GM23338 (cell line): ENCODE data around the gene MBD1. TPM values are rescaled to one million over a fixed set of nuclear protein-coding genes. Genes with fewer than 3 reads are reported as not detected.
"Not testable (repeated sequence)": the region's sequence is repeated elsewhere in the genome, so short reads cannot be mapped to it uniquely, and the experiment has no call there.

ENCODE experiments used
- ATAC-seq: fragments of 200-7000 bp; cut with Tn5 transposase; 3 replicates; pipeline ENCODE4 v1.9.1; 2020
- DNase-seq: peaks from one replicate; pipeline ENCODE4 v3.0.0-alpha.2; 2015; ENCODE audit warnings: low spot score
- H2AFZ ChIP-seq: fragments of 200-600 bp; sonication (generic); 2 replicates; pipeline ENCODE4 v1.8.0; 2016; ENCODE audit warnings: antibody characterized with exemption, mild to moderate bottlenecking, moderate library complexity
- H3F3A ChIP-seq: fragments of 200-600 bp; sonication (generic); replicated peaks from 2 replicates; pipeline ENCODE4 v1.8.0; 2017; ENCODE audit warnings: antibody characterized with exemption, mixed run types, low read depth
- H3K27ac ChIP-seq: fragments of 200-600 bp; sonication (generic); 2 replicates; pipeline ENCODE4 v1.6.1; 2016; ENCODE audit warnings: low read depth
- H3K27me3 ChIP-seq: fragments of 200-600 bp; sonication (generic); 2 replicates; pipeline ENCODE4 v1.8.0; 2016; ENCODE audit warnings: mild to moderate bottlenecking, mixed run types, moderate library complexity; ENCODE audit not compliant: insufficient read depth
- H3K36me3 ChIP-seq: fragments of 200-600 bp; sonication (generic); 2 replicates; pipeline ENCODE4 v1.8.0; 2016; ENCODE audit warnings: mild to moderate bottlenecking; ENCODE audit not compliant: insufficient read depth
- H3K4me1 ChIP-seq: fragments of 200-600 bp; sonication (generic); 2 replicates; pipeline ENCODE4 v1.8.0; 2016; ENCODE audit warnings: mild to moderate bottlenecking, moderate library complexity; ENCODE audit not compliant: insufficient read depth
- H3K4me2 ChIP-seq: fragments of 200-600 bp; sonication (generic); 2 replicates; pipeline ENCODE4 v1.7.1; 2017; ENCODE audit warnings: mixed run types
- H3K4me3 ChIP-seq: fragments of 200-600 bp; sonication (generic); 2 replicates; pipeline ENCODE4 v1.6.1; 2016; ENCODE audit warnings: mixed run types
- H3K79me2 ChIP-seq: fragments of 200-600 bp; sonication (generic); replicated peaks from 2 replicates; pipeline ENCODE4 v1.8.0; 2017; ENCODE audit warnings: mild to moderate bottlenecking; ENCODE audit not compliant: insufficient read depth
- H3K9me2 ChIP-seq: fragments of 200-600 bp; sonication (generic); 2 replicates; pipeline ENCODE4 v1.8.0; 2017; ENCODE audit not compliant: insufficient read depth
- H4K20me1 ChIP-seq: fragments of 200-600 bp; sonication (generic); replicated peaks from 2 replicates; pipeline ENCODE4 v1.8.0; 2017; ENCODE audit warnings: mild to moderate bottlenecking; ENCODE audit not compliant: insufficient read depth
- H3K27ac Mint-ChIP-seq: 2 replicates; pipeline ENCODE4 v1.8.0; 2020; ENCODE audit warnings: inconsistent platforms, mild to moderate bottlenecking, moderate library complexity, mixed read lengths
- H3K27me3 Mint-ChIP-seq: 3 replicates; pipeline ENCODE4 v1.8.0; 2022; ENCODE audit warnings: low read depth, mild to moderate bottlenecking, moderate library complexity, mixed read lengths, inconsistent platforms; ENCODE audit not compliant: insufficient read depth, poor library complexity
- H3K36me3 Mint-ChIP-seq: 3 replicates; pipeline ENCODE4 v1.8.0; 2021; ENCODE audit warnings: low read depth, mild to moderate bottlenecking, inconsistent platforms, moderate library complexity, mixed read lengths
- H3K4me1 Mint-ChIP-seq: 3 replicates; pipeline ENCODE4 v1.8.0; 2020; ENCODE audit warnings: mild to moderate bottlenecking, inconsistent platforms, mixed read lengths
- H3K4me3 Mint-ChIP-seq: 3 replicates; pipeline ENCODE4 v1.8.0; 2021; ENCODE audit warnings: moderate library complexity, mild to moderate bottlenecking, inconsistent platforms, mixed read lengths
- H3K9me3 Mint-ChIP-seq: 3 replicates; pipeline ENCODE4 v1.8.0; 2020; ENCODE audit warnings: moderate library complexity, mild to moderate bottlenecking, inconsistent platforms, mixed read lengths
- CREB1 ChIP-seq: fragments of 250-450 bp; sonication (Bioruptor Pico); IDR thresholded peaks from 2 replicates; pipeline ENCODE4 v1.5.0; 2020; ENCODE audit warnings: low read depth, mild to moderate bottlenecking, moderate library complexity
- CTCF ChIP-seq, 2 experiments: fragments of 200-600 bp in 1 of 2; sonication (generic) in 1 of 2; conservative IDR thresholded peaks; 2 replicates each; pipeline versions ENCODE4 v1.5.1 to v1.6.1; 2016 to 2017; ENCODE audit warnings: antibody characterized with exemption in 2 of 2, low read depth in 2 of 2, mild to moderate bottlenecking in 2 of 2, moderate library complexity in 1 of 2
- ETS1 ChIP-seq: IDR thresholded peaks from 2 replicates; pipeline ENCODE4 v1.6.1; 2016; ENCODE audit warnings: antibody characterized with exemption
- EZH2 ChIP-seq: fragments of 200-600 bp; sonication (generic); IDR thresholded peaks from one replicate; pipeline ENCODE4 v1.8.0; 2017; ENCODE audit warnings: antibody characterized with exemption, mild to moderate bottlenecking, low read depth; ENCODE audit not compliant: unreplicated experiment
- EZH2phosphoT487 ChIP-seq: fragments of 200-600 bp; sonication (generic); IDR thresholded peaks from one replicate; pipeline ENCODE4 v1.8.1; 2018; ENCODE audit warnings: antibody characterized with exemption; ENCODE audit not compliant: unreplicated experiment
- NANOG ChIP-seq: IDR thresholded peaks from 2 replicates; pipeline ENCODE4 v1.6.1; 2016; ENCODE audit warnings: antibody characterized with exemption, borderline replicate concordance
- STAT1 ChIP-seq: IDR thresholded peaks from one replicate; pipeline ENCODE4 v1.6.1; 2016; ENCODE audit warnings: antibody characterized with exemption; ENCODE audit not compliant: unreplicated experiment
- ZNF114 ChIP-seq: fragments of 250-450 bp; sonication (Bioruptor Pico); IDR thresholded peaks from 2 replicates; pipeline ENCODE4 v1.5.0; 2020; ENCODE audit warnings: mild to moderate bottlenecking, moderate library complexity
- ZNF331 ChIP-seq: fragments of 250-450 bp; sonication (Bioruptor Pico); IDR thresholded peaks from 2 replicates; pipeline ENCODE4 v1.5.0; 2020; ENCODE audit warnings: low read depth, mild to moderate bottlenecking, moderate library complexity
- polyA plus RNA-seq: library from polyadenylated mRNA; unstranded; fragments of >200 nt; fragmentation: Nextera tagmentation; extraction: Ambion mirVana; gene quantifications from 2 replicates; pipeline ENCODE4 v1.2.1, GENCODE V29; 2016
- total RNA-seq: library from RNA; depleted of rRNA; stranded (reverse); fragments of >200 nt; shearing (Covaris generic); gene quantifications from 2 replicates; pipeline ENCODE4 v1.2.3, GENCODE V29; 2014
- TF ChIP-seq, protein P1 (sequence below): IDR thresholded peaks from one replicate; pipeline ENCODE4 v1.6.1; 2018; ENCODE audit warnings: antibody characterized with exemption; ENCODE audit not compliant: unreplicated experiment
- TF ChIP-seq, protein P2 (sequence below): fragments of 250-450 bp; sonication (Bioruptor Pico); IDR thresholded peaks from 2 replicates; pipeline ENCODE4 v1.5.0; 2020; ENCODE audit warnings: mild to moderate bottlenecking, moderate library complexity

The MBD1 gene
- total and polyA plus RNA-seq, 2 experiments from 2014 or later = 17.0 to 43.5 TPM

DNA sequence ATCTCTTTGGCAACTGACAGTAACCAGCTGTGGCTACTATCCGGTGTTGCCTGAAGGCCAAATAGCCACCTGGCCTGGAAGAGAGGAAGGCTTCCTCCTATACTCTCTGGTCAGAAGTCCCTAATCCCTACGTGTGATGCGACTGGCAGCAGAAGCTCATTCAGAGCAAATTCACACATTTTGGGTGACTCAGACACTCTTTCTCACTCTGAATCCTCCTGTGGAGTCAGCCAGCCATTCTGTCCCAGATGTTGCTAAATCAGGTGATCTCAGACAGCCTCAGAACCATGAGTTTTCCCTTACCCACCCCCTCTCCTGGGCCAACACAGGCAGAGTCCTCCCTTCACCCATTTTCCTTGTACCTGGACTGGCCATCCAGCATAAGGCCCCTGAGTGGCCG is 49.7 kb downstream of the MBD1 start:
- Histone ChIP-seq H3K27me3 (no peaks in the 10 kb centered on the region), H4K20me1 (no peaks in the 10 kb centered on the region), H3K79me2 (no peaks in the 10 kb centered on the region), H3K4me3 (no peak overlapping the region), H3K36me3 (no peaks in the 10 kb centered on the region), H2AFZ (no peak overlapping the region), H3K27ac (no peak overlapping the region), H3K4me1 (no peaks in the 10 kb centered on the region; the same call in 1 of the 2 replicates), H3F3A (no peaks in the 10 kb centered on the region), H3K9me2 (no peaks in the 10 kb centered on the region), H3K4me2 (no peak overlapping the region)
- H3K9me3 Mint-ChIP-seq = peaks cover 15% of the 10 kb centered on the region; the same call in 1 of the 3 replicates
- ATAC-seq (no peak), DNase-seq (no peak)
- no peaks in the 10 kb centered on the region for H3K27me3 Mint-ChIP-seq
- no peak overlapping the region for H3K4me3 Mint-ChIP-seq
- no peak overlapping the region for H3K27ac Mint-ChIP-seq
- H3K36me3 Mint-ChIP-seq = peaks cover 3% of the 10 kb centered on the region; the same call in 1 of the 3 replicates
- peaks cover 13% of the 10 kb centered on the region; the same call in 2 of the 3 replicates for H3K4me1 Mint-ChIP-seq
- TF ChIP-seq, protein P1, sequence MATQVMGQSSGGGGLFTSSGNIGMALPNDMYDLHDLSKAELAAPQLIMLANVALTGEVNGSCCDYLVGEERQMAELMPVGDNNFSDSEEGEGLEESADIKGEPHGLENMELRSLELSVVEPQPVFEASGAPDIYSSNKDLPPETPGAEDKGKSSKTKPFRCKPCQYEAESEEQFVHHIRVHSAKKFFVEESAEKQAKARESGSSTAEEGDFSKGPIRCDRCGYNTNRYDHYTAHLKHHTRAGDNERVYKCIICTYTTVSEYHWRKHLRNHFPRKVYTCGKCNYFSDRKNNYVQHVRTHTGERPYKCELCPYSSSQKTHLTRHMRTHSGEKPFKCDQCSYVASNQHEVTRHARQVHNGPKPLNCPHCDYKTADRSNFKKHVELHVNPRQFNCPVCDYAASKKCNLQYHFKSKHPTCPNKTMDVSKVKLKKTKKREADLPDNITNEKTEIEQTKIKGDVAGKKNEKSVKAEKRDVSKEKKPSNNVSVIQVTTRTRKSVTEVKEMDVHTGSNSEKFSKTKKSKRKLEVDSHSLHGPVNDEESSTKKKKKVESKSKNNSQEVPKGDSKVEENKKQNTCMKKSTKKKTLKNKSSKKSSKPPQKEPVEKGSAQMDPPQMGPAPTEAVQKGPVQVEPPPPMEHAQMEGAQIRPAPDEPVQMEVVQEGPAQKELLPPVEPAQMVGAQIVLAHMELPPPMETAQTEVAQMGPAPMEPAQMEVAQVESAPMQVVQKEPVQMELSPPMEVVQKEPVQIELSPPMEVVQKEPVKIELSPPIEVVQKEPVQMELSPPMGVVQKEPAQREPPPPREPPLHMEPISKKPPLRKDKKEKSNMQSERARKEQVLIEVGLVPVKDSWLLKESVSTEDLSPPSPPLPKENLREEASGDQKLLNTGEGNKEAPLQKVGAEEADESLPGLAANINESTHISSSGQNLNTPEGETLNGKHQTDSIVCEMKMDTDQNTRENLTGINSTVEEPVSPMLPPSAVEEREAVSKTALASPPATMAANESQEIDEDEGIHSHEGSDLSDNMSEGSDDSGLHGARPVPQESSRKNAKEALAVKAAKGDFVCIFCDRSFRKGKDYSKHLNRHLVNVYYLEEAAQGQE = no peak
- TF ChIP-seq ZNF114 (CRISPR knock-in tag) = no peak
- TF ChIP-seq CTCF (conservative IDR thresholded peaks at IDR 0.05; ENCODE audit: low read depth in 2 of 2) = no peak
- TF ChIP-seq EZH2phosphoT487 = no peak
- TF ChIP-seq, protein P2, sequence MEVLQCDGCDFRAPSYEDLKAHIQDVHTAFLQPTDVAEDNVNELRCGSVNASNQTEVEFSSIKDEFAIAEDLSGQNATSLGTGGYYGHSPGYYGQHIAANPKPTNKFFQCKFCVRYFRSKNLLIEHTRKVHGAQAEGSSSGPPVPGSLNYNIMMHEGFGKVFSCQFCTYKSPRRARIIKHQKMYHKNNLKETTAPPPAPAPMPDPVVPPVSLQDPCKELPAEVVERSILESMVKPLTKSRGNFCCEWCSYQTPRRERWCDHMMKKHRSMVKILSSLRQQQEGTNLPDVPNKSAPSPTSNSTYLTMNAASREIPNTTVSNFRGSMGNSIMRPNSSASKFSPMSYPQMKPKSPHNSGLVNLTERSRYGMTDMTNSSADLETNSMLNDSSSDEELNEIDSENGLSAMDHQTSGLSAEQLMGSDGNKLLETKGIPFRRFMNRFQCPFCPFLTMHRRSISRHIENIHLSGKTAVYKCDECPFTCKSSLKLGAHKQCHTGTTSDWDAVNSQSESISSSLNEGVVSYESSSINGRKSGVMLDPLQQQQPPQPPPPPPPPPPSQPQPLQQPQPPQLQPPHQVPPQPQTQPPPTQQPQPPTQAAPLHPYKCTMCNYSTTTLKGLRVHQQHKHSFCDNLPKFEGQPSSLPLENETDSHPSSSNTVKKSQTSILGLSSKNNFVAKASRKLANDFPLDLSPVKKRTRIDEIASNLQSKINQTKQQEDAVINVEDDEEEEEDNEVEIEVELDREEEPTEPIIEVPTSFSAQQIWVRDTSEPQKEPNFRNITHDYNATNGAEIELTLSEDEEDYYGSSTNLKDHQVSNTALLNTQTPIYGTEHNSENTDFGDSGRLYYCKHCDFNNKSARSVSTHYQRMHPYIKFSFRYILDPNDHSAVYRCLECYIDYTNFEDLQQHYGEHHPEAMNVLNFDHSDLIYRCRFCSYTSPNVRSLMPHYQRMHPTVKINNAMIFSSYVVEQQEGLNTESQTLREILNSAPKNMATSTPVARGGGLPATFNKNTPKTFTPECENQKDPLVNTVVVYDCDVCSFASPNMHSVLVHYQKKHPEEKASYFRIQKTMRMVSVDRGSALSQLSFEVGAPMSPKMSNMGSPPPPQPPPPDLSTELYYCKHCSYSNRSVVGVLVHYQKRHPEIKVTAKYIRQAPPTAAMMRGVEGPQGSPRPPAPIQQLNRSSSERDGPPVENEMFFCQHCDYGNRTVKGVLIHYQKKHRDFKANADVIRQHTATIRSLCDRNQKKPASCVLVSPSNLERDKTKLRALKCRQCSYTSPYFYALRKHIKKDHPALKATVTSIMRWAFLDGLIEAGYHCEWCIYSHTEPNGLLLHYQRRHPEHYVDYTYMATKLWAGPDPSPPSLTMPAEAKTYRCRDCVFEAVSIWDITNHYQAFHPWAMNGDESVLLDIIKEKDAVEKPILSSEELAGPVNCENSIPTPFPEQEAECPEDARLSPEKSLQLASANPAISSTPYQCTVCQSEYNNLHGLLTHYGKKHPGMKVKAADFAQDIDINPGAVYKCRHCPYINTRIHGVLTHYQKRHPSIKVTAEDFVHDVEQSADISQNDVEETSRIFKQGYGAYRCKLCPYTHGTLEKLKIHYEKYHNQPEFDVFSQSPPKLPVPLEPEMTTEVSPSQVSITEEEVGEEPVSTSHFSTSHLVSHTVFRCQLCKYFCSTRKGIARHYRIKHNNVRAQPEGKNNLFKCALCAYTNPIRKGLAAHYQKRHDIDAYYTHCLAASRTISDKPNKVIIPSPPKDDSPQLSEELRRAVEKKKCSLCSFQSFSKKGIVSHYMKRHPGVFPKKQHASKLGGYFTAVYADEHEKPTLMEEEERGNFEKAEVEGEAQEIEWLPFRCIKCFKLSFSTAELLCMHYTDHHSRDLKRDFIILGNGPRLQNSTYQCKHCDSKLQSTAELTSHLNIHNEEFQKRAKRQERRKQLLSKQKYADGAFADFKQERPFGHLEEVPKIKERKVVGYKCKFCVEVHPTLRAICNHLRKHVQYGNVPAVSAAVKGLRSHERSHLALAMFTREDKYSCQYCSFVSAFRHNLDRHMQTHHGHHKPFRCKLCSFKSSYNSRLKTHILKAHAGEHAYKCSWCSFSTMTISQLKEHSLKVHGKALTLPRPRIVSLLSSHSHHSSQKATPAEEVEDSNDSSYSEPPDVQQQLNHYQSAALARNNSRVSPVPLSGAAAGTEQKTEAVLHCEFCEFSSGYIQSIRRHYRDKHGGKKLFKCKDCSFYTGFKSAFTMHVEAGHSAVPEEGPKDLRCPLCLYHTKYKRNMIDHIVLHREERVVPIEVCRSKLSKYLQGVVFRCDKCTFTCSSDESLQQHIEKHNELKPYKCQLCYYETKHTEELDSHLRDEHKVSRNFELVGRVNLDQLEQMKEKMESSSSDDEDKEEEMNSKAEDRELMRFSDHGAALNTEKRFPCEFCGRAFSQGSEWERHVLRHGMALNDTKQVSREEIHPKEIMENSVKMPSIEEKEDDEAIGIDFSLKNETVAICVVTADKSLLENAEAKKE (CRISPR knock-in tag) = no peak
- TF ChIP-seq CREB1 = no peak
- TF ChIP-seq ETS1 = no peak
- TF ChIP-seq STAT1 = no peak
- TF ChIP-seq NANOG = no peak
- TF ChIP-seq EZH2 = no peak
- no peak for TF ChIP-seq ZNF331

GRCh38 chr18:50220249-50220648 is 61.1 kb downstream of the MBD1 start:
- H3K27ac ChIP-seq, H3F3A ChIP-seq, H3K27me3 Mint-ChIP-seq, H3K4me3 Mint-ChIP-seq, H3K4me2 ChIP-seq, H3K36me3 Mint-ChIP-seq, ATAC-seq, H3K4me3 ChIP-seq, H3K79me2 ChIP-seq, H3K4me1 Mint-ChIP-seq, H3K4me1 ChIP-seq, DNase-seq, H2AFZ ChIP-seq, H3K36me3 ChIP-seq, H4K20me1 ChIP-seq, H3K27ac Mint-ChIP-seq, H3K9me2 ChIP-seq, H3K27me3 ChIP-seq: not testable (repeated sequence)
- H3K9me3 Mint-ChIP-seq = peaks cover 27% of the 10 kb centered on the region
